Stimulated activated CD4-positive, alpha-beta T cell treated with anti-CD3 and anti-CD28 coated beads, Interleukin-2, amount 100 ng/mL, for 4 hours (primary cell): ENCODE measurements around the gene MEP1B.
A peak's percentile ranks its signal among the peaks of the same experiment; 100 is the strongest.
"Not testable (repeated sequence)": the region's sequence is repeated elsewhere in the genome, so short reads cannot be mapped to it uniquely, and the experiment has no call there.

Experiments used
- DNase-seq: peaks from one replicate; pipeline ENCODE4 v3.0.0-alpha.2; 2020; ENCODE audit warnings: low read depth

MEP1B gene

DNA sequence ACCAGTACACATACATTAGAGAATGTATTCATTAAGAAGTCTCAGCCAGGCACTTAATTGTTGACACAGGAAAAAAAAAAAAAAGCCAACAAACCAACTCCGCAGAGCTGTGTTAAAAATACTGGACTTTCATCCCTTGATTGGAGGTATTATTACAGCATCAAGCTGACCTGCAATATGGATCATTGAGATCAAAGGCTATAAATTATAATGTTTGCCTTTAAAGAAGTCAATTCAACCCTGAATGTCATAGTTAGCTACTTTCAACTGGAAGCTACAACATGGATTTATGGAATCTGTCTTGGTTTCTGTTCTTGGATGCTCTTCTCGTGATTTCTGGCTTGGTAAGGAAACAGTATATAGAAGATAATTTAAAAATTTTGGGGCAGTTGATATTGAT lies at the start of gene MEP1B:
TSS of gene MEP1B (plus strand) at position 250 of the 400 bp plus-strand sequence. CDS start at position 282, 32 bp downstream.
- DNase-seq = no peak

DNA sequence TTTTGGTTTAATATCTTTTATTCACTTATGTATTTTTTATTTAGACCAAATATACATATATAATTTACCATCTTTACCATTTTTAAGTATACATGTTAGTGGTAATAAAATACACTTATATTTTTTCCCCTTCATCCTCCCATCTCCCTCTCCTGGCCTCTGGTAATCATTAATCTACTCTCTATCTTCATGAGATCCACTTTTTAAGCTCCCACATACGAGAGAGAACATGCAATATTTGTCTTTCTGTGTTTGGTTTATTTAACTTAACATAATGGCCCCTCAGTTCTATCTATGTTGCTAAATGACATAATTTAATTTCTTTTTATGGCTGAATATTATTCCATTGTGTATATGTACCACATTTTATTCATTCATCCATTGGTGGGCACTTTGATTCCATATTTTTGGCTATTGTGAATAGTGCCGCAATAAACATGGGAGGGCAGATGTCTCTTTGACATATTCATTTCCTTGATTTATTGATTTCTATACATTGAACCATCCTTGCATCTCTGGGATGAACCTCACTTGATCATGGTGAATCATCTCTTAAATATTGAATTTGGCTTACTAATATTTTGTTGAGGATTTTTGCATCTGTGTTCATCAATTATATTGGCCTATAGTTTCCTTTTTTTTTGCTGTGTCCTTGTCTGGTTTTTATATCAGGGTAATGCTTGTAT lies 41.5 kb upstream of the MEP1B start:
- DNase-seq = no peak

GRCh38 chr18:32152705-32153448 lies 37.0 kb upstream of the MEP1B start:
- no peak for DNase-seq

- no peak for DNase-seq
These were observed 33.0 kb upstream of the MEP1B start for GRCh38 chr18:32156855-32157254.

GRCh38 chr18:32157580-32157979 lies 32.3 kb upstream of the MEP1B start:
- no peak for DNase-seq

GRCh38 chr18:32158108-32158624 lies 31.7 kb upstream of the MEP1B start:
- DNase-seq = peak; percentile 54

- not testable (repeated sequence) for DNase-seq
These were observed 31.2 kb upstream of the MEP1B start for GRCh38 chr18:32158631-32159030.

GRCh38 chr18:32160547-32160946 lies 29.3 kb upstream of the MEP1B start:
- DNase-seq = no peak

- no peak for DNase-seq
These were observed 21.7 kb upstream of the MEP1B start for GRCh38 chr18:32167980-32168730.

DNA sequence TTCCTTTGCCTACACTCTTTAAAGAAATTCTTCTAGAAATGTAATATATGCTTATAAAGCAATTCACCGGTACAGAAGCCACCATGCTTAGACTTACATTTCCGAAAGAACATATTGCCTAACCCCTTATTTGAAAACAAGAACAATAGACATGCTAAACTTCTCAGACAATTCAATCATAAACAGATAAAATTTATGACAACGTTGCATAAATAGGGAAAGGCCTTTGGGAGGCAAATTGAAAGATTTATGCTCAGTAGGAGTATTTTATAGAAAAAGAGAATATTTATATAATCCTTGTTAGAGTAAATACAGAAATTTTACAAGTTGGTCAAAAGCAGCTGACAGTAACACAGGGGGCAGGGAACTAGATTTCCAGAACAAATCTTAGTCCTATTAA lies 16.2 kb upstream of the MEP1B start:
- no peak for DNase-seq

DNA sequence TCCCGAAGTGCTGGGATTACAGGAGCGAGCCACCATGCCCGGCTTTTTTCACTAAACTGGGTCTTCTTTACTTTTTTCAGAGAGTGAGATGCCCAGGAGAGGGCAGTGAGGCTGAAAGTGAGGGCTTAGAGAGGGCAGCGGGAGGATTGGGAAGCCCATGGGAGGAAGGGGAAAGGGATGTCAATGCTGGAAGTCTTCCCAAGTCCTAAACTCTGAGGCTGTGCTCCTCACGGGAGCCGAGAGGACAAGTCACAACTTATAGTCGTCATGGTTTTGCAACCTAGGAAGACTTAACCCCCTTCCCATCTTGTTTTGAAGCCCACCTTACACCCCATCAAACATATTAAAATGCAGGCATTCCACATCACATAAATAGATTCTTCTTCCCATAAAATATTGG lies 15.1 kb upstream of the MEP1B start:
- DNase-seq = no peak

DNA sequence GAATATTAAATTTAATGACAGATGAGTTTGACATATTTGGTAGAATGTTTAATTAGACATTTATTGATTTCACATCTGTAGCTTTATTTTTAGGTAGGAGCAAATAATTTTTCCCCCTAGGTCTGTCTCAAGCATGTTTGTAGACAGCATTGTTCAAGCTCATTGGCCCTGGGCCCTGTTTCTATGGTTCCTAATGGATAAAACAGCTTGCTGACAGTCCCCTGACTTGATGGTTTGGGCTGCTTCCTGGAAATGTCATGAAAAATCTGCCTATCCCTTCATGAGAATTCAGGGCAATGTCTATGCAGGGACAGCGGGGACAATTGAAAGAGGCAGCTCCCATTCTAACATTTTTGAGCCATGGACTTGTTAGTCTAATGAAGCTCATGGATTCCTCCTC lies 14.6 kb upstream of the MEP1B start:
- no peak for DNase-seq

GRCh38 chr18:32176745-32177144 lies 13.1 kb upstream of the MEP1B start:
- not testable (repeated sequence) for DNase-seq

- DNase-seq = no peak
These were observed 12.3 kb upstream of the MEP1B start for GRCh38 chr18:32177530-32177929.

DNA sequence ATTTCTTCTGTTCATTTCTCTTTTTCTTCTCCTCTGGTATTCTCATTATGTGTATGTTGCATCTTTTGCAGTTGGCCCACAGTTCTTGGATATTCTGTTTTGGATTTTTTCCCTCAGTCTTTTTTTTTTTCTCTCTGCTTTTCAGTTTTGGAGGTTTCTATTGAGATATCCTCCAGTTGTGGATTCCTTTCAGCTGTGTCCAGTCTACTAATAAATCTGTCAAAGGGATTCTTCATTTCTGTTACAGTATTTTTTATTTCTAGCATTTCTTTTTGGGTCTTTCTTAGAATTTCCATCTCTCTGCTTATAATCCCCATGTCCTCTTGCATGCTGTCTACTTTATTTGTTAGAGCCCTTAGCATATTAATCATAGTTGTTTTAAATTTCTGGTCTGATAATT lies 6.3 kb upstream of the MEP1B start:
- DNase-seq = no peak

GRCh38 chr18:32190209-32190608 lies 370 bp downstream of the MEP1B start:
- no peak for DNase-seq

DNA sequence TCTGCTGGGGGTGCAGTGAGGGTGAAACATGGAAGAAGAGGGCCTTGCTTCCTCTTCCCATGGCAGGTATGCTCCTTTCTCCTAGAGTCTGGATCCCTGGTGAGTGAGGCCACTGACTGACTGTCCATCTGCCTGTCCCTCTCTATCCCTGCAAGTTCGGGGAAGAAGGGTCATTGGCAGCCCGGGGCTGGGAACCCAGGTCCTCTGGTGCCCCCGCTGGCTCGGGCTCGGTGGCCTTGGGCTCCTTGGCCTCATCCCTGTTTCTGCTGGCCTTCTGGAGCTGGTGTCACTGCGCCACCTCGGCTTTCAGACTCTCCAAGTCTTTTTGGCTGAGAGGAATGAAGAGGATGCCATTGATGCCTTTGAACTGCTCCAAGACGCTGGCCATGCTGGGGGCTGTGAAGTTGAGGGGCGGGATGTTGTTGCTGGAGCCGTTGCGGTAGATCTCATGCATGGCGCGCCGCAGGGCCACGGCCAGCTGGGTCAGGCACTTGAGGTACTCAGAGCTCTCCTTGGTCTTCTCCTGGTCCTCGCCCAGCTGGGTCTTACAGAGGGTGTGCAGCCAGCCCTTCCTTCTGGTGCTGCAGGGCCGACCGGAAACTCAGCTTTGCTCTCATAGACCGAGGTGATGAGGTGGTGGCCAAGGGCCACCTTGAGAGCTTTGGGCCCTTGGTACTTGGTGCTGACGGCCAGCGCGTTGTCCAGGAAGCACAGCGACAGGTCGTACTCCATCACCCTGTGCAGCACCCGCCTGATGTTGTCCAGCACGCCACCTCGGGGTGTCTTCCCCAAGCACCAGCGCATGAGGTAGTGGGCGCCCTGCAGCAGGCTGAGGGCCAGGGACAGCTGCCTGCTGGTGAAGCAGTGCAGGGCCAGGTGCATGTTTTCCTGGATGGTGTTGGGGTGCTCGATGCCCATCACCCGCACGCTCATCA lies 6.3 kb downstream of the MEP1B start:
- no peak for DNase-seq

DNA sequence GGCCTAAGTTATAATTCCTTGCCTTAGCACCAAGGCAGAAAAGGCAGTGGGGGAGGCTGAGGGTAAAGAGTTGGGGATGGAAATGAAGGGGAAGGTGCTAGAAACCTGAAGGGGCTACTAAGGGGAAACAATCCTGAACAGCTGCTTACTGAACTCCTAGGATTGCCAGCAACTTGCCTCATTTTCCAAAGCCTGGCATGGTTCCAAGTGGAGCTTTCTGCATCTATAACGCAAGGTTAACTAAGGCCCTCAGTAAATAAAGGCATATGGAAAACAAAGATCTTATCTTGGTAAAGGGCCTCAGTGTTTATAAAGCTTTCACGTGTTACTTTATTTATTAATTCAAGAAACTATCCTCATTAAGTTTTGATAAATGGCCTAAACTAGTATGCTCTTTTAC lies 10.9 kb downstream of the MEP1B start:
- DNase-seq = no peak

DNA sequence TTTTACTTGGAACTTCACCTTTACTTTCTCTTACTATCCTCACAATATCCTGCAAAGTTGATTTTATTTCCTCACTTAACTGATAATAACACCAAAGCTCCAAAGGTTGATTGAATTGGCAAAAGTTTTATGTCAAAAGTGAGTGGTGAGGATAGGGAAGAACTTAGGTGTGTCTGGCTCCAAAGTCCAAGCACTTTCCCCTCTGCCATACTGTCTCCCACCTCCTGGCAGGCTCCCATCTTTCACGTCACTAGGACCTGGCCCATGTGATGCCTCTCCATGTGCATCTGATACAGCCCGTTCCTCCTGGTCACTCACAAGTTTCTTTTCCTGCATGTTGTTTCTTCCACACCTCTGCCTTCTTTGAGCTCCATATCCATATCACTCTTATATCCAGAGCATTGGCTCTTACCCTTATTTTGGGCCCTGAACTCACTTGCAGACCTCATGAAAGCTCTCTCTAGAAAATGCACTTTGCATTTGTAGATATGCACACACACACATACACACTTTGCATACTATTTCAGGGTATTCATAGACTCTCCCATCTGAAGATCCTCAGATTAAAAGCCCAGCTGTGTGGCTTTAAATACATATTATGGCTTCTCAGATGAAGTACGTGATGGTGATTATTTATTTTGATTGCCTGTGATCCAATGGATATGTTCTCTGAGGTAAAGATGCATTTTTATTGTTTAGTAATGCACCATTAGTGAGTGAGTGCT lies 12.3 kb downstream of the MEP1B start:
- no peak for DNase-seq

- DNase-seq = no peak
These were observed 18.2 kb downstream of the MEP1B start for GRCh38 chr18:32208023-32208422.

GRCh38 chr18:32208577-32208976 lies 18.7 kb downstream of the MEP1B start:
- DNase-seq = no peak
